GM19240 (cell line): Measurements from ENCODE around the gene ELFN2.

ENCODE experiments used
- DNase-seq: peaks from one replicate; pipeline ENCODE4 v3.0.0; 2011; ENCODE audit warnings: low spot score; ENCODE audit not compliant: insufficient read length

ELFN2 gene

DNA sequence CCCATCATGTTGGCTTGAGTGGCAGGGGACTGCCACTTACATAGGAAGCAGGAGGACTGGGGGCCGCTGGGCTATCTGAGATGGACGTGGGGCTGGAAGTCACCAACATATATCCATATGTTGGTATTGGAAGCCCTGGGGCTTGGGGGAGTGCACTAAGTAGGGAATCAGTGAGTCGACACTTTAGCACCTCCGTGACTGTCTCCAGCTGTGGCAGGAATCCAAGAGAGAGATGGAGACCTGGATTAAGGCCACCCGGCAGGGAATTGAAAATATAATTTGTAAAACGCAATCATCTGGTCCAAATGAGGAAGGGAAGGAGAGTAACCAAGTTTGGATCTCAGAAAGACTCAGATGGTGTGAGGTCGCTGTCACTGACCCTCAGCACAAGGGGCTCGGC, 68.4 kb downstream of the ELFN2 start:
- no peak for DNase-seq

DNA sequence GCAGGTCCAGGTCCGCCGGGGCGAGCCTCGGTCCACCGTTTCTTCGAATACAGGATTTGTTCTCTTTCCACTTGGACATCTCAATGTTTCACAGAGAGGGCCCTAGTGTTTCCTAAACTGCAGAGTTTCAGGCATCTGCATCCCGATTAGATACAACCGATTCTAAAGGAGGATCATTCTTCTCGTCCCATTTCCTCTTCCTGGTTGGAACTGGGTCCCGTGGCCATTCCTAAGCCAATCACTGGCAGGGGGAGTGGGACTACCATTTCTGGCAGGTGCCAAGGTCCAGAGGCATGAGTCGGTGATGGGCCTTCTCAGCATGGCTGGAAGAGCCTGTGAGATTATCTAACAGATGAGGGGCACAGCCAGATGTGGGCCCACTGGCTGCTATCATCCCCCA, 68.9 kb downstream of the ELFN2 start:
- DNase-seq, result no peak

GRCh38 chr22:37357446-37358075, 69.7 kb downstream of the ELFN2 start:
- no peak for DNase-seq

GRCh38 chr22:37356922-37357321, 70.4 kb downstream of the ELFN2 start:
- DNase-seq, result no peak

GRCh38 chr22:37355174-37355573, 72.1 kb downstream of the ELFN2 start:
- no peak for DNase-seq

DNA sequence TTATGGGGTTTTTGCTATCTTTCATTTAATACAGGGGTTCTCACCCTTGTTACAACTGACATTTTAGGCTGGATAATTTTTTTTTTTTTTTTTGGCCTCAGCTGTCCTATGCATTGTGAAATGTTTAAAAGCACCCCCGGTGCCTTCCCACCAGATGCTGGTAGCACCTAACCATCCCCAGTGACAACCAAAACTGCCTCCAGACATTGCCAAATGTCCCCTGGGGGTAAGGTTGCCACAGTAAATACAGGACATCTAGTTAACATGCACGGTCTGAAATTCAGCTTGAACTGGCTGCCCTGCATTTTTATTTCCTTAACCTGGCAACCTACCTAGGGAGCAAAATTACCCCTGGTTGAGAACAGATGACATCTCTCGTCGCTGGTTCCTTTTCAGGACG, 72.6 kb downstream of the ELFN2 start:
- no peak for DNase-seq

DNA sequence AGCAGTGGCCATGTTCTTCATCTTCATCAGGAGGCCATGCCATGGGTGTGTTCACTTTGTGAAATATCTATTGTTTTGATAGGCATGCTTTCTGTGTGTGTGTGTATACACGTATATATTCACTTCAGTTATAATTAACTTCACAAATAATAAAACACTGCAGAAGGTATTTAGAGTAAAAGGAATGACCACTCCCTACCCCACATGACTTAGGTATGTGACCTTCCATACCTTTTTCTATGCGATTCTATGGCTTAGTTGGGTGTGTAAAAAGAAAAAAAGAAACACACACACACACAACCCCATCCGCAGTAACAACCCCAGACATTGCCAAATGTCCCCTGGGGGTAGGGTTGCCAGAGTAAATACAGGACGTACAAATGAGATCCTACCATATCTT, 73.0 kb downstream of the ELFN2 start:
- no peak for DNase-seq

DNA sequence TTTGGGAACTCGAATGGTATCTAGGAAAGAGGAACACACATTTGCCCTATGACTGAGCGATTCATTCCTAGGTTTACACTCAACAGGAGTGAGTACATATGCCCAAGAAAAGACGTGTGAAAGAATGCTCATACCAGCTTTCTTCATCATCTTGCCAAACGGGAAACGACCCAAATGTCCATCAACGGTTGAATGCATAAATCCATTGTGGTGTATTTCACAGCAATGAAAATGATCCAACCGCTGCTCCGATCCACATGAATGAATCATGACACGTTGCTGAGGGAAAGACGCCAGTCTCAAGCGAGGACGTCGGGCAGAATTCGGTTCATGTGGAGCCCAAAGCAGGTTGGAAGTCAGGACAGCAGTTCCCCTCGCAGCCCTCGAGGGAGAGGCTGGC, 73.4 kb downstream of the ELFN2 start:
- DNase-seq, result no peak

DNA sequence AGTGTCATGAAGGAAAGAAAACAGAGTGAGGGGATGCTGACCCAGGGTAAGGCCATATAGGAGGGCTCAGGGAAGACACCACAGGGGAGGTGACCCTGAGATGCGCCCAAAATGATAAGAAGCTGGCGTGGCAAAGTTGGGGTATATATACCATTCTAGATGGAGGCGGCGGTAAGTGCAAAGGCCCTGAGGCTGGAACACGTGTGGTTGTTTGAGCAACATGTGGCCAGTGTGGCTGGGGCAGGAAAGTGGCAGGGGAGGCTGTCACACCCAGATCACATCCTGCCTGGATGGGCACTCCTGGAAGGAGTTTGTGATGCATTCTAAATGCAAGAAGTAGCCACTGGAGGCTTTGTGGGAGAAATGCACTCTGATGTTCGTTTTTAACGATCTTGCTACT, 74.8 kb downstream of the ELFN2 start:
- DNase-seq, result no peak

- DNase-seq, result no peak
These were observed 76.0 kb downstream of the ELFN2 start for GRCh38 chr22:37351232-37351631.

- no peak for DNase-seq
These were observed 78.0 kb downstream of the ELFN2 start for GRCh38 chr22:37349043-37349814.

DNA sequence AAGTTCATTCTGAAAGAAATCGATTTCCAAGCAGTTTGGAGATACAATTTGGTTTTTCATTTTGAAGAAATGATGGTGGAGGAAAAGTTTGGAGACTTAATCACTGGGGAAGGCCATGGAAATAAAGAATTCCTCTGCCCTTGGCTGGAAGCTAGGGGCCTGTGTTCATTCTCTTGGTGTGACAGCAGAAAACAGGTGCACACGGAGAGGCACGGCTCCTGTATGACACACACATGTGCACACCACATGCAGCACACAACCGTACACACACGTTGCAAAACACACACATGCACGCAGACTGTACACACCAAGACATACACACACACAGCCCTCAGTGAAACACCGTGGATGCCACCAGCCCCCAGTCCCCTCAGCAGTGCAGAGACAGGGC, 80.8 kb downstream of the ELFN2 start:
- no peak for DNase-seq

GRCh38 chr22:37345863-37346504, 81.3 kb downstream of the ELFN2 start:
- no peak for DNase-seq

- no peak for DNase-seq
These were observed 82.4 kb downstream of the ELFN2 start for GRCh38 chr22:37344735-37345449.

GRCh38 chr22:37343863-37344734, 83.2 kb downstream of the ELFN2 start:
- no peak for DNase-seq

GRCh38 chr22:37343348-37343747, 83.9 kb downstream of the ELFN2 start:
- DNase-seq, result no peak

- no peak for DNase-seq
These were observed 85.2 kb downstream of the ELFN2 start for GRCh38 chr22:37342065-37342464.

- no peak for DNase-seq
These were observed 86.7 kb downstream of the ELFN2 start for GRCh38 chr22:37340331-37341262.

- DNase-seq, result no peak
These were observed 88.6 kb downstream of the ELFN2 start for GRCh38 chr22:37338539-37339246.
